ENCODE results near the gene OR13A1.
"Not testable (repeated sequence)": the region's sequence is repeated elsewhere in the genome, so short reads cannot be mapped to it uniquely, and the experiment has no call there.

The OR13A1 gene

GRCh38 chr10:45315508-45315907 is at the start of gene OR13A1:
OR13A1 (minus strand) TSS chr10:45315608; CDS start chr10:45304422, 11,186 bp downstream.
- ATAC-seq = no peak
- DNase-seq = no peak

- not testable (repeated sequence) for ATAC-seq, DNase-seq
Observed at GRCh38 chr10:45361983-45362799, 46.8 kb upstream of the OR13A1 start.

GRCh38 chr10:45358961-45359360 is 43.6 kb upstream of the OR13A1 start:
- ATAC-seq, DNase-seq: not testable (repeated sequence)

GRCh38 chr10:45355494-45355893 is 40.1 kb upstream of the OR13A1 start:
- DNase-seq (no peak), ATAC-seq (no peak)

GRCh38 chr10:45354261-45354660 is 38.9 kb upstream of the OR13A1 start:
- DNase-seq = no peak
- ATAC-seq = no peak

GRCh38 chr10:45353186-45353585 is 37.8 kb upstream of the OR13A1 start:
- ATAC-seq = peak; percentile 77
- no peak for DNase-seq

- not testable (repeated sequence) for DNase-seq, ATAC-seq
Observed at GRCh38 chr10:45348196-45348765, 32.9 kb upstream of the OR13A1 start.

- not testable (repeated sequence) for DNase-seq, ATAC-seq
Observed at GRCh38 chr10:45347464-45347863, 32.1 kb upstream of the OR13A1 start.

- DNase-seq, ATAC-seq: not testable (repeated sequence)
Observed at GRCh38 chr10:45346652-45347335, 31.4 kb upstream of the OR13A1 start.

- not testable (repeated sequence) for ATAC-seq, DNase-seq
Observed at GRCh38 chr10:45340420-45340819, 25.0 kb upstream of the OR13A1 start.

GRCh38 chr10:45339894-45340293 is 24.5 kb upstream of the OR13A1 start:
- no peak for ATAC-seq
- DNase-seq = no peak

GRCh38 chr10:45331824-45332223 is 16.4 kb upstream of the OR13A1 start:
- not testable (repeated sequence) for DNase-seq, ATAC-seq

GRCh38 chr10:45326864-45327263 is 11.5 kb upstream of the OR13A1 start:
- not testable (repeated sequence) for ATAC-seq, DNase-seq

- no peak for ATAC-seq
- DNase-seq = no peak
Observed at GRCh38 chr10:45325116-45325515, 9.7 kb upstream of the OR13A1 start.

- DNase-seq (no peak), ATAC-seq (no peak)
Observed at GRCh38 chr10:45319702-45320101, 4.3 kb upstream of the OR13A1 start.

- no peak for DNase-seq
- ATAC-seq = no peak
Observed at GRCh38 chr10:45313264-45313873, 2.0 kb downstream of the OR13A1 start.

- DNase-seq (no peak), ATAC-seq (no peak)
Observed at GRCh38 chr10:45308707-45309106, 6.7 kb downstream of the OR13A1 start.

- DNase-seq (no peak), ATAC-seq (no peak)
Observed at GRCh38 chr10:45302573-45302972, 12.8 kb downstream of the OR13A1 start.

- ATAC-seq, DNase-seq: not testable (repeated sequence)
Observed at GRCh38 chr10:45298341-45298955, 17.0 kb downstream of the OR13A1 start.

- no peak for DNase-seq
- no peak for ATAC-seq
Observed at GRCh38 chr10:45294681-45295080, 20.7 kb downstream of the OR13A1 start.

GRCh38 chr10:45286980-45287379 is 28.4 kb downstream of the OR13A1 start:
- no peak for ATAC-seq
- DNase-seq = no peak

- ATAC-seq (no peak), DNase-seq (no peak)
Observed at GRCh38 chr10:45282061-45282460, 33.3 kb downstream of the OR13A1 start.

Measured in stimulated activated naive CD8-positive, alpha-beta T cell treated with anti-CD3 and anti-CD28 coated beads, Interleukin-15, Interleukin-2, amounts not matched to agents 100 U/mL and 50 U/mL, for 24 hours (primary cell).